GM23248 (cell line): Measurements from ENCODE around the gene PMS1. TPM values are rescaled to one million over a fixed set of nuclear protein-coding genes. Genes with fewer than 3 reads are reported as not detected.
A peak's percentile ranks its signal among the peaks of the same experiment; 100 is the strongest.

Experiments used
- DNase-seq: peaks from one replicate; pipeline ENCODE4 v3.0.0-alpha.2; 2015
- H2AFZ ChIP-seq: fragments of 200-600 bp; sonication (generic); 2 replicates; pipeline ENCODE4 v1.6.1; 2016; ENCODE audit warnings: antibody characterized with exemption
- H3F3A ChIP-seq: fragments of 200-600 bp; sonication (generic); 2 replicates; pipeline ENCODE4 v1.6.1; 2016; ENCODE audit warnings: mild to moderate bottlenecking, antibody characterized with exemption, mixed run types; ENCODE audit not compliant: insufficient read depth
- H3K27ac ChIP-seq: fragments of 200-600 bp; sonication (generic); 2 replicates; pipeline ENCODE4 v1.5.1; 2016; ENCODE audit warnings: mild to moderate bottlenecking
- H3K27me3 ChIP-seq: fragments of 200-600 bp; sonication (generic); replicated peaks from 2 replicates; pipeline ENCODE4 v1.6.1; 2016; ENCODE audit warnings: mild to moderate bottlenecking; ENCODE audit not compliant: insufficient read depth
- H3K36me3 ChIP-seq: fragments of 200-600 bp; sonication (generic); 2 replicates; pipeline ENCODE4 v1.6.1; 2016; ENCODE audit warnings: low read depth, mild to moderate bottlenecking
- H3K4me1 ChIP-seq: fragments of 200-600 bp; sonication (generic); 2 replicates; pipeline ENCODE4 v1.6.1; 2016; ENCODE audit warnings: mild to moderate bottlenecking; ENCODE audit not compliant: insufficient read depth
- H3K4me2 ChIP-seq: fragments of 200-600 bp; sonication (generic); one replicate; pipeline ENCODE4 v1.6.1; 2016; ENCODE audit warnings: mild to moderate bottlenecking; ENCODE audit not compliant: unreplicated experiment
- H3K4me3 ChIP-seq: fragments of 200-600 bp; sonication (generic); 2 replicates; pipeline ENCODE4 v1.5.1; 2016; ENCODE audit warnings: mild to moderate bottlenecking
- H3K79me2 ChIP-seq: fragments of 200-600 bp; sonication (generic); 2 replicates; pipeline ENCODE4 v1.6.1; 2016; ENCODE audit warnings: mild to moderate bottlenecking; ENCODE audit not compliant: insufficient read depth
- H3K9ac ChIP-seq: fragments of 200-600 bp; sonication (generic); 2 replicates; pipeline ENCODE4 v1.6.1; 2016; ENCODE audit warnings: mild to moderate bottlenecking
- H3K9me2 ChIP-seq: fragments of 200-600 bp; sonication (generic); 2 replicates; pipeline ENCODE4 v1.6.1; 2016; ENCODE audit warnings: mixed run types, mild to moderate bottlenecking, moderate library complexity; ENCODE audit not compliant: insufficient read depth
- H3K9me3 ChIP-seq: fragments of 200-600 bp; sonication (generic); one replicate; pipeline ENCODE4 v1.6.1; 2017; ENCODE audit warnings: low read depth
- H4K20me1 ChIP-seq: fragments of 200-600 bp; sonication (generic); 2 replicates; pipeline ENCODE4 v1.6.0; 2016; ENCODE audit not compliant: insufficient read depth
- EZH2 ChIP-seq: fragments of 200-600 bp; sonication (generic); IDR thresholded peaks from 2 replicates; pipeline ENCODE4 v1.6.1; 2018; ENCODE audit warnings: antibody characterized with exemption, mild to moderate bottlenecking; ENCODE audit not compliant: insufficient read depth, poor library complexity, severe bottlenecking
- EZH2phosphoT487 ChIP-seq: fragments of 200-600 bp; sonication (generic); IDR thresholded peaks from 2 replicates; pipeline ENCODE4 v1.6.1; 2018; ENCODE audit warnings: antibody characterized with exemption, moderate library complexity, mild to moderate bottlenecking, low read depth; ENCODE audit not compliant: insufficient read depth
- WGBS, 2 experiments: methylation state at CpG; one replicate each; pipeline ENCODE4 v1.1.6; 2015 to 2017; ENCODE audit warnings: low lambda C conversion rate in 2 of 2, low coverage in 1 of 2; ENCODE audit errors: missing lambda C conversion rate in 2 of 2; 5-methylcytosine and 5-hydroxymethylcytosine counted together
- in situ Hi-C: fragments of 300-500 bp; cut with MboI; formaldehyde crosslinking; loops from 2 replicates; pipeline ENCODE4 v1.15.0; 2020
- polyA plus RNA-seq: library from polyadenylated mRNA; unstranded; fragments of >200 nt; fragmentation: Nextera tagmentation; extraction: Ambion mirVana; gene quantifications from 2 replicates; pipeline ENCODE4 v1.2.1, GENCODE V29; 2016
- total RNA-seq: library from RNA; depleted of rRNA; stranded (reverse); fragments of >200 nt; shearing (Covaris generic); gene quantifications from 2 replicates; pipeline ENCODE4 v1.2.3, GENCODE V29; 2014

The PMS1 gene
- total and polyA plus RNA-seq, 2 experiments from 2014 or later = 18.2 to 22.3 TPM

GRCh38 chr2:189799531-189799930, 15.3 kb downstream of the PMS1 start:
- peaks cover 20% of the 10 kb centered on the region for H3F3A ChIP-seq
- peak overlapping the region; percentile 29 for H3K4me2 ChIP-seq
- H3K4me1 ChIP-seq = peaks cover 19% of the 10 kb centered on the region
- H3K36me3 ChIP-seq = 0 out of 2 replicates have a peak, but pooled peaks cover 3% of the 10 kb centered on the region
- no peaks in the 10 kb centered on the region for H4K20me1 ChIP-seq
- H3K79me2 ChIP-seq = peaks cover 13% of the 10 kb centered on the region; the same call in 1 of the 2 replicates
- in situ Hi-C loops = loop anchor here (5.0 kb wide), 1 partner anchor 268 kb away; no protein-coding TSS in a partner anchor
- no peaks in the 10 kb centered on the region for H3K27me3 ChIP-seq
- no peaks in the 10 kb centered on the region for H3K9me2 ChIP-seq
- WGBS, 2 experiments = 0 to 6% methylated on average over 2 of the region's 2 CpGs
- TF ChIP-seq EZH2phosphoT487 = no peak
- no peak overlapping the region for H2AFZ ChIP-seq
- peak overlapping the region; percentile 13; the same call in 1 of the 2 replicates for H3K27ac ChIP-seq
- peak; percentile 87 for DNase-seq
- H3K4me3 ChIP-seq = no peak overlapping the region
- H3K9ac ChIP-seq = no peak overlapping the region
- no peaks in the 10 kb centered on the region for H3K9me3 ChIP-seq

GRCh38 chr2:189802396-189802912, 18.2 kb downstream of the PMS1 start:
- in situ Hi-C loops = no loop called here
- H4K20me1 ChIP-seq = no peaks in the 10 kb centered on the region

GRCh38 chr2:189803431-189803830, 19.2 kb downstream of the PMS1 start:
- peaks cover 13% of the 10 kb centered on the region; the same call in 1 of the 2 replicates for H3K79me2 ChIP-seq
- no peaks in the 10 kb centered on the region for H4K20me1 ChIP-seq
- H3K4me1 ChIP-seq = peaks cover 19% of the 10 kb centered on the region
- no peak overlapping the region for H3K4me2 ChIP-seq
- H3K36me3 ChIP-seq = 0 out of 2 replicates have a peak, but pooled peaks cover 18% of the 10 kb centered on the region
- H3K27ac ChIP-seq = no peak overlapping the region
- DNase-seq = no peak
- H2AFZ ChIP-seq = no peak overlapping the region
- H3F3A ChIP-seq = peaks cover 13% of the 10 kb centered on the region
- in situ Hi-C loops = no loop called here
- 96 to 99% methylated on average over 3 of the region's 3 CpGs for WGBS, 2 experiments
- H3K9me3 ChIP-seq = no peaks in the 10 kb centered on the region
- H3K27me3 ChIP-seq = no peaks in the 10 kb centered on the region
- no peaks in the 10 kb centered on the region for H3K9me2 ChIP-seq
- no peak for TF ChIP-seq EZH2
- no peak for TF ChIP-seq EZH2phosphoT487
- H3K4me3 ChIP-seq = no peak overlapping the region
- no peak overlapping the region for H3K9ac ChIP-seq

More at GRCh38 chr2:189802396-189802912, 18.2 kb downstream of the PMS1 start:
- Histone ChIP-seq H3K4me2 (no peak overlapping the region), H3K27me3 (no peaks in the 10 kb centered on the region), H2AFZ (no peak overlapping the region), H3K4me3 (no peak overlapping the region), H3K9me3 (no peaks in the 10 kb centered on the region), H3K9ac (no peak overlapping the region), H3K79me2 (peaks cover 13% of the 10 kb centered on the region; the same call in 1 of the 2 replicates), H3K4me1 (peaks cover 19% of the 10 kb centered on the region), H3K27ac (no peak overlapping the region), H3K9me2 (no peaks in the 10 kb centered on the region), H3F3A (peaks cover 20% of the 10 kb centered on the region), H3K36me3 (0 out of 2 replicates have a peak, but pooled peaks cover 18% of the 10 kb centered on the region)
- no peak for TF ChIP-seq EZH2phosphoT487
- TF ChIP-seq EZH2 = no peak
- DNase-seq = no peak
- WGBS, 2 experiments = 97 to 100% methylated on average over 2 of the region's 2 CpGs

GRCh38 chr2:189818249-189819038, 34.2 kb downstream of the PMS1 start:
- in situ Hi-C loops = no loop called here
- H3K27ac ChIP-seq = peak overlapping the region; percentile 69
- peaks cover 24% of the 10 kb centered on the region for H3K4me1 ChIP-seq
- no peaks in the 10 kb centered on the region for H3K9me2 ChIP-seq
- WGBS, 2 experiments = 52 to 54% methylated on average over 3 of the region's 3 CpGs
- peaks cover 25% of the 10 kb centered on the region for H3F3A ChIP-seq
- no peaks in the 10 kb centered on the region for H3K79me2 ChIP-seq
- no peak for DNase-seq
- no peak overlapping the region for H3K4me2 ChIP-seq
- no peaks in the 10 kb centered on the region for H3K9me3 ChIP-seq
- peaks cover 11% of the 10 kb centered on the region for H3K36me3 ChIP-seq
- no peaks in the 10 kb centered on the region for H3K27me3 ChIP-seq
- no peaks in the 10 kb centered on the region for H4K20me1 ChIP-seq
- H2AFZ ChIP-seq = no peak overlapping the region
- no peak overlapping the region for H3K9ac ChIP-seq
- TF ChIP-seq EZH2phosphoT487 = no peak
- TF ChIP-seq EZH2 = no peak
- no peak overlapping the region for H3K4me3 ChIP-seq
